ENCODE data around the gene ANKRD62. TPM values are rescaled to one million over a fixed set of nuclear protein-coding genes. Genes with fewer than 3 reads are reported as not detected.

ANKRD62 gene
- total RNA-seq, 1 experiment from 2014 or later: not detected

DNA sequence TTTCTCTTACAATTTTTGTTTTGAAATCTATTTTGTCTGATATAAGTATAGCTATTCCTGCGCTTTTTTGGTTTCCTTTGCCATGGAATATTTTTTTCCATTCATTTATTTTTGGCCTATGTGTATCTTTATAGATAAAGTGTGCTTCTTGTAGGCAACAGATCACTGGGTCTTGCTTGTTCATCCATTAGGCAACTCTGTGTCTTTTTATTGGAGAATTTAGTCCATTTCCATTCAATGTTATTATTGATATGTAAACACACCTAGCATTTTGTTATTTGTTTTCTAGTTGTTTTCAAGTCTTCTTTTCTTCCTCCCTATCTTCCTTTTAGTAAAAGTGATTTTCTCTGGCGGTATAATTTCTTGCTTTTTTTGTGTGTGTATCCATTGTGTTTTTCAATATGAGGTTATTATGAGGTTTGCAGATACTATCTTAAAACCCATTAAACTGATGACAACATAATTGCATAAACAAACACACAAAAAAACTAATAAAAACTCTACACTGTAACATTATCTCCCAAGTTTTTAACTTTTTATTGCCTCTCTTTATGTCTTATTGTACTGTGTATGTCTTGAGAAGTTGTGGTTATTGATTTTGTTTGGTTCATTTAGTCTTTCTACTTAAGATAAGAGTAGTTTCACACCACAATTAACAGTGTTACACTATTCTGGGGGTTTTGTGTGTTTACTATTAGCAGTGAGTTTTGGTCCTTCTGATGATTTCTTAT lies 71.6 kb downstream of the ANKRD62 start:
- TF ChIP-seq POLR2AphosphoS5 (IDR thresholded peaks at IDR 0.05; ENCODE audit: low read depth, low read length): no peak
- no peak for DNase-seq (ENCODE audit: low read depth, low spot score)
- in situ Hi-C loops (cut with HindIII; ENCODE audit: low pct_unique_long_range_greater_than_20kb, low sequenced_read_pairs): no loop called here
- Histone ChIP-seq H3K36me3 (ENCODE audit: control insufficient read depth, insufficient read depth, low read length) (no peaks in the 10 kb centered on the region), H3K27me3 (ENCODE audit: control insufficient read depth, insufficient read depth, low read length) (no peaks in the 10 kb centered on the region), H3K27ac (ENCODE audit: low read length) (no peak overlapping the region), H3K4me1 (ENCODE audit: control insufficient read depth, insufficient read depth, low read length) (no peaks in the 10 kb centered on the region), H3K4me3 (ENCODE audit: low read depth in 2 of 2, low read length in 2 of 2) (no peak overlapping the region), H3K9me3 (ENCODE audit: control insufficient read depth, insufficient read depth, low read depth, low read length) (no peaks in the 10 kb centered on the region)
- POLR2A ChIA-PET: no interaction called here
- BruUV-seq (replicated peaks): no TSS peak
- ATAC-seq: no peak
- CTCF ChIA-PET: no interaction called here
- intact Hi-C loops (cut with micrococcal nuclease; ENCODE audit: unreplicated experiment): no loop called here

Other genes with a start within 250 kb of the ANKRD62 start
- gene CHMP1B, start 242.4 kb upstream of the ANKRD62 start, total RNA-seq (2021; ENCODE audit: unreplicated experiment): 17.1 TPM
- gene MPPE1, start 185.5 kb upstream of the ANKRD62 start, total RNA-seq (2021; ENCODE audit: unreplicated experiment): 37.1 TPM
- 37.6 TPM for gene IMPA2, start 112.3 kb upstream of the ANKRD62 start, total RNA-seq (2021; ENCODE audit: unreplicated experiment)
- gene CIDEA, start 160.5 kb downstream of the ANKRD62 start, total RNA-seq (2021; ENCODE audit: unreplicated experiment): not detected
- gene TUBB6, start 214.4 kb downstream of the ANKRD62 start, total RNA-seq (2021; ENCODE audit: unreplicated experiment): 125 TPM

All from Panc1 (cell line).